Caco-2 (cell line): Measurements from ENCODE around the gene FCHSD2. TPM values are rescaled to one million over a fixed set of nuclear protein-coding genes. Genes with fewer than 3 reads are reported as not detected.

Source experiments
- BruUV-seq: library from RNA; stranded (reverse); fragments of 400-500 nt; replicated peaks from 2 replicates; lab custom pipeline; 2021; lab: Mats Ljungman, UMichigan
- CTCF ChIA-PET: fragments of 300-600 bp; sonication (Branson Sonifier 250); formaldehyde crosslinking; loops from one replicate; lab custom pipeline; 2022; ENCODE audit warnings: antibody characterized with exemption; lab: Charles Lee
- POLR2A ChIA-PET: fragments of 300-600 bp; sonication (Branson Sonifier 250); formaldehyde crosslinking; loops from one replicate; lab custom pipeline; 2022; ENCODE audit warnings: antibody characterized with exemption; lab: Charles Lee
- DNase-seq, 2 experiments: peaks; one replicate each; pipeline versions ENCODE4 v3.0.0 to v3.0.0-alpha.2; 2020 to 2022
- H3K27me3 ChIP-seq: replicated peaks from 2 replicates; pipeline ENCODE4 v1.6.0; 2011; ENCODE audit warnings: low read length; ENCODE audit not compliant: control insufficient read depth, insufficient read depth
- H3K36me3 ChIP-seq: 2 replicates; pipeline ENCODE4 v1.5.1; 2011; ENCODE audit warnings: low read length; ENCODE audit not compliant: control insufficient read depth, insufficient read depth
- H3K4me1 ChIP-seq: fragments of 250-450 bp; sonication (Bioruptor Pico); 2 replicates; pipeline ENCODE4 v1.5.1; 2020; ENCODE audit warnings: mild to moderate bottlenecking
- H3K4me3 ChIP-seq: 2 replicates; pipeline ENCODE4 v1.5.1; 2011; ENCODE audit warnings: low read depth, mild to moderate bottlenecking, control low read depth, low read length
- H3K9me3 ChIP-seq: fragments of 250-450 bp; sonication (Bioruptor Pico); 2 replicates; pipeline ENCODE4 v1.5.1; 2020; ENCODE audit warnings: mild to moderate bottlenecking, moderate library complexity
- H3K27ac Mint-ChIP-seq: one replicate; pipeline ENCODE4 v1.8.0; 2022; ENCODE audit warnings: mixed read lengths; ENCODE audit not compliant: unreplicated experiment
- H3K27me3 Mint-ChIP-seq: one replicate; pipeline ENCODE4 v1.8.0; 2022; ENCODE audit warnings: mixed read lengths; ENCODE audit not compliant: insufficient read depth, unreplicated experiment
- H3K36me3 Mint-ChIP-seq: one replicate; pipeline ENCODE4 v1.8.0; 2022; ENCODE audit warnings: mild to moderate bottlenecking, mixed read lengths; ENCODE audit not compliant: insufficient read depth, unreplicated experiment
- H3K4me1 Mint-ChIP-seq: one replicate; pipeline ENCODE4 v1.8.0; 2022; ENCODE audit warnings: low read depth, mixed read lengths; ENCODE audit not compliant: unreplicated experiment
- H3K4me3 Mint-ChIP-seq: one replicate; pipeline ENCODE4 v1.8.0; 2022; ENCODE audit warnings: mild to moderate bottlenecking, moderate library complexity, mixed read lengths; ENCODE audit not compliant: unreplicated experiment
- H3K9me3 Mint-ChIP-seq: one replicate; pipeline ENCODE4 v1.8.0; 2022; ENCODE audit warnings: mixed read lengths; ENCODE audit not compliant: unreplicated experiment
- CTCF ChIP-seq, 2 experiments: fragments of 200-600 bp in 1 of 2; IDR thresholded peaks; 1 replicate in 1 of 2; 2 replicates in 1 of 2; pipeline versions ENCODE4 v1.5.1 to v1.8.0; 2011 to 2022; ENCODE audit warnings: antibody characterized with exemption in 1 of 2, control low read depth in 1 of 2, inconsistent platforms in 1 of 2, low read depth in 1 of 2, low read length in 1 of 2, mild to moderate bottlenecking in 1 of 2, moderate library complexity in 1 of 2; ENCODE audit not compliant: insufficient read depth in 1 of 2, severe bottlenecking in 1 of 2, unreplicated experiment in 1 of 2
- intact Hi-C: fragments of 100-400 bp; cut with micrococcal nuclease; formaldehyde crosslinking; loops from one replicate; pipeline ENCODE4 v1.10.0; 2022; ENCODE audit not compliant: unreplicated experiment
- total RNA-seq: library from RNA; stranded (reverse); gene quantifications from 2 replicates; pipeline ENCODE4 v1.2.3, GENCODE V29; 2022

Gene FCHSD2
- total RNA-seq, 1 experiment from 2014 or later: 32.7 TPM

DNA sequence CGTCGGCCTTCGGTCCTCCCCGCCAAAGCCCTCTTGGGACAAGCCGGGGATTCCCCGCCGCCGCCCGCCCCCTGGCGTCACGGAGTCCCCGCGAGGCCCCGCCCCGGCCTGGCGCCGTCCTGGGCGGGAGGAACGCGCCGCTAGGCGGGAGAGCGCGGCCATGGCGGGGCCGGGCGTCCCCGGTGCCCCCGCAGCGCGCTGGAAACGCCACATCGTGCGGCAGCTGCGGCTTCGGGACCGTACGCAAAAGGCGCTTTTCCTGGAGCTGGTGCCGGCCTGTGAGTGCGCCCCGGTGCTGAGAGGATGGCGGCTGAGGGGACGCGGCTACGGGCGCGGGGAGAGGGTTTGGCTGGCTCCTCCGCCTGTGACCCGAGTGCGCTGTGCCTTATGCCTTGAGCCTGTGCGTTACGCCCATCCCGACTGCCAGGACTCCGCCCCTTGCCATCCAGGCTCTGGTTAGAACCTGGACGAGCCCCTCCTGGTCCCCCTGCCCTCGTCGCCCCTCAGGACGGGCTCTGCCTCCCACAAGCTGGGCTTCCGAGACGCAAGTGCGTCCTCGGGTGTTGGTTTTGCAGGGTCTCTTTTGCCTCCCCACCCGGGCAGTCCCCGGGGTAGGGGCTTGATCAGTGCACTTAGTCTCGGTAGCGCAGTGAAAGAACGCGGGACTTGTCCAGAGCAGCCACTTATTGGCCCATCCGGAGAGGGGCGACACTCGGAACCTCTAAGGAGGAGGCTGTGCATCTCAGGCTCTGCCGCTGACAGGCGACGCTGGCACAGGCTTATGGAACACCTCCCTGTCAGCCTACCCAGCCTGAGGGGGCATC, 327.6 kb downstream of the FCHSD2 start, which contains the start of gene ATG16L2:
Gene ATG16L2, plus strand, starts transcription at position 126 of the 824 bp plus-strand sequence. Its CDS starts 35 bp downstream, at position 161.
- TF ChIP-seq CTCF (IDR thresholded peaks at IDR 0.05; ENCODE audit: insufficient read depth in 1 of 2, low read depth in 1 of 2, low read length in 1 of 2, severe bottlenecking in 1 of 2, unreplicated experiment in 1 of 2): peak; percentile 19 to 41
- Mint-ChIP-seq H3K27me3 (no peaks in the 10 kb centered on the region), H3K36me3 (peaks cover 44% of the 10 kb centered on the region), H3K4me1 (peaks cover 29% of the 10 kb centered on the region), H3K9me3 (no peaks in the 10 kb centered on the region), H3K27ac (peak within 1 kb of the TSS; percentile 97), H3K4me3 (peak within 1 kb of the TSS; percentile 98)
- intact Hi-C loops: loop anchor here (1.0 to 5.0 kb wide), 2 partner anchors 8 to 37 kb away; no protein-coding TSS in a partner anchor
- POLR2A ChIA-PET: no interaction called here
- Histone ChIP-seq H3K4me1 (no peaks in the 10 kb centered on the region; the same call in 1 of the 2 replicates), H3K4me3 (peak within 1 kb of the TSS; percentile 88), H3K36me3 (no peaks in the 10 kb centered on the region; the same call in none of the 2 replicates), H3K9me3 (no peaks in the 10 kb centered on the region), H3K27me3 (no peaks in the 10 kb centered on the region)
- CTCF ChIA-PET: interaction anchor here (2.3 kb wide), 1 partner anchor 8 kb away, joined by 10 read pairs; no protein-coding TSS in a partner anchor
- peak; percentile 91 to 98 for DNase-seq
- BruUV-seq: TSS peak; percentile 46

- peak overlapping the region; percentile 97 for H3K27ac Mint-ChIP-seq
- Histone ChIP-seq H3K4me1 (no peaks in the 10 kb centered on the region; the same call in 1 of the 2 replicates), H3K9me3 (no peaks in the 10 kb centered on the region), H3K36me3 (no peaks in the 10 kb centered on the region; the same call in none of the 2 replicates), H3K27me3 (no peaks in the 10 kb centered on the region), H3K4me3 (peak overlapping the region; percentile 88)
- H3K36me3 Mint-ChIP-seq: peaks cover 39% of the 10 kb centered on the region
- no peaks in the 10 kb centered on the region for H3K9me3 Mint-ChIP-seq
- no TSS peak for BruUV-seq
- no peak for TF ChIP-seq CTCF (IDR thresholded peaks at IDR 0.05; ENCODE audit: insufficient read depth in 1 of 2, low read depth in 1 of 2, low read length in 1 of 2, severe bottlenecking in 1 of 2, unreplicated experiment in 1 of 2)
- peak overlapping the region; percentile 98 for H3K4me3 Mint-ChIP-seq
- intact Hi-C loops: loop anchor here (1.0 to 5.0 kb wide), 6 partner anchors 8 to 89 kb away; partner anchors contain the start of genes ARAP1 and STARD10
- ChIA-PET CTCF (interaction anchor here (0.6 to 2.7 kb wide), 10 partner anchors 9 to 224 kb away, joined by 3 to 30 read pairs (median 8); partner anchors contain the start of gene STARD10), POLR2A (interaction anchor here (0.5 to 1.5 kb wide), 2 partner anchors 28 to 363 kb away, joined by 3 read pairs; no protein-coding TSS in a partner anchor)
- H3K4me1 Mint-ChIP-seq: peaks cover 29% of the 10 kb centered on the region
- peak; percentile 90 to 95 for DNase-seq
- no peaks in the 10 kb centered on the region for H3K27me3 Mint-ChIP-seq
Observed at GRCh38 chr11:72813740-72814285, 328.3 kb downstream of the FCHSD2 start.
